ENCODE results near the gene DUSP12. TPM values are rescaled to one million over a fixed set of nuclear protein-coding genes. Genes with fewer than 3 reads are reported as not detected.
"Not testable (repeated sequence)": the region's sequence is repeated elsewhere in the genome, so short reads cannot be mapped to it uniquely, and the experiment has no call there.

The DUSP12 gene
- total and polyA plus RNA-seq, 2 donors (not counting 3 experiments of a cell fraction or from before 2014, with no cell fraction given): 26.8 to 31.6 TPM

DNA sequence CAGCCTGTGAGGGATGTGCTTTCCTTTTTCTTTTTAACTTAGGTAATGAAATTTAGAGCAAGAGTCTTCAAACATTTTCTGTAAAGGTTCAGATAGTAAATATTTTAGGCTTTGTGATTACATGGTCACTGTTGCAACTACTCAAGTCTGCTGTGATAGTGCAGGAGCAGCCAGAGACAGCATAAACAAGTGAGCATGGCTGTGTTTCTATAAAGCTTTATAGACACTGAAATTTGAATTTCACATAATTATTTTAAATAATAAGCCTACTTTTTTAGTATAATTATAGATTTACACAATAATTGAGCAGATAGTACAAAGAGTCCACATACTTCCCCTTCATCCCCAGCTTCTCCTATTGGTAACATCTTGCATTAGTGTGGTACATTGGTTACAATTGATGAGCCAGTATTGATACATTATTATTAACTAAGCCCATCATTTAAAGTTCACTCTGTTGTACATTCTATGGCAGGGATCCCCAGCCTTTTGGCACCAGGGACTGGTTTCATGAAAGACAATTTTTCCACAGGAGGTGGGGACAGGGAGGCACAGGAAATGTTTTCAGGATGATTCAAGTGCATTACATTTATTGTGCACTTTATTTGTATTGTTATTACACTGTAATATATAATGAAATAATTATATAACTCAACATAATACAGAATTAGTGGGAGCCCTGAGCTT, 19.5 kb downstream of the DUSP12 start:
- Histone ChIP-seq H3K36me3 (ENCODE audit: control insufficient read depth in 2 of 2, extremely low read depth in 1 of 2, insufficient read depth in 2 of 2, low read length in 2 of 2) (no peaks in the 10 kb centered on the region), H3K4me1 (ENCODE audit: control insufficient read depth, extremely low read depth, insufficient read depth, low read length) (peaks cover 49% of the 10 kb centered on the region), H3K79me2 (ENCODE audit: control insufficient read depth, insufficient read depth, low read length) (peaks cover 77% of the 10 kb centered on the region), H4K20me1 (replicated peaks; ENCODE audit: control insufficient read depth, extremely low read depth, insufficient read depth, low read length) (no peaks in the 10 kb centered on the region), H3K27ac (ENCODE audit: insufficient read depth, low read depth, low read length) (no peak overlapping the region), H3K9me3 (replicated peaks; ENCODE audit: control insufficient read depth, insufficient read depth, low read length) (no peaks in the 10 kb centered on the region), H3K4me2 (ENCODE audit: insufficient read depth, low read length) (peak overlapping the region; percentile 74), H3K9me1 (replicated peaks; ENCODE audit: control insufficient read depth, extremely low read depth, insufficient read depth, low read length) (no peaks in the 10 kb centered on the region), H2AFZ (ENCODE audit: low read depth, low read length) (no peak overlapping the region), H3K4me3 (replicated peaks in 1 of 3; ENCODE audit: insufficient read depth in 1 of 3, low read depth in 1 of 3, low read length in 3 of 3) (no peak overlapping the region), H3K9ac (replicated peaks; ENCODE audit: extremely low read depth, insufficient read depth, low read length) (no peak overlapping the region), H3K27me3 (ENCODE audit: control insufficient read depth in 2 of 2, insufficient read depth in 2 of 2, low read length in 2 of 2) (no peaks in the 10 kb centered on the region)
- ChIA-PET CTCF (interaction anchor here (1.1 to 1.9 kb wide), 3 partner anchors 18 to 268 kb away, joined by 4 to 6 read pairs (median 5); no protein-coding TSS in a partner anchor), POLR2A (no interaction called here)
- BruUV-seq (replicated peaks): no TSS peak
- TF ChIP-seq, protein P1, sequence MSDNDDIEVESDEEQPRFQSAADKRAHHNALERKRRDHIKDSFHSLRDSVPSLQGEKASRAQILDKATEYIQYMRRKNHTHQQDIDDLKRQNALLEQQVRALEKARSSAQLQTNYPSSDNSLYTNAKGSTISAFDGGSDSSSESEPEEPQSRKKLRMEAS (IDR thresholded peaks at IDR 0.05; ENCODE audit: insufficient read depth, insufficient read length): no peak
- peak; percentile 17 for TF ChIP-seq JUN (IDR thresholded peaks at IDR 0.05; ENCODE audit: borderline replicate concordance, insufficient read depth, insufficient read length, low read depth)
- no peak for TF ChIP-seq MYC (IDR thresholded peaks at IDR 0.05; ENCODE audit: low read depth, low read length)
- peak; percentile 72 for DNase-seq (ENCODE audit: low read depth, low spot score)
- intact Hi-C loops (cut with micrococcal nuclease): loop anchor here (10.0 kb wide), 1 partner anchor 266 kb away; no protein-coding TSS in a partner anchor
- FAIRE-seq: peak; percentile 47
- dilution Hi-C loops (cut with MboI; ENCODE audit: extremely low pct_ligation_motif_present, low sequenced_read_pairs): no loop called here

DNA sequence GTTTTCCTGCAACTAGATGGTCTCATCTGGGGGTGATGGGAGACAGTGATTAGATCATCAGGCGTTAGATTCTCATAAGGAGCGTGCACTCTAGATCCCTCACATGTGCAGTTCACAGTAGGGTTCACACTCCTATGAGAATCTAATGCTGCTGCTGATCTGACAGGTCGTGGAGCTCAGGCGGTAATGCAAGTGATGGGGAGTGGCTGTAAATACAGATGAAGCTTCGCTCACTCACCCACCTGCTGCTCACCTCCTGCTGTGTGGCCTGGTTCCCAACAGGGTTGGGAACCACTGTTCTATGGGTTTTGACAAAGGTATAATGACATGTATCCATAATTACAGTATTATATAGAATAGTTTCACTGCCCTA, 20.1 kb downstream of the DUSP12 start:
- H3K9me3 ChIP-seq (replicated peaks; ENCODE audit: control insufficient read depth, insufficient read depth, low read length); BruUV-seq (replicated peaks); H3K9me1 ChIP-seq (replicated peaks; ENCODE audit: control insufficient read depth, extremely low read depth, insufficient read depth, low read length); POLR2A ChIA-PET; H4K20me1 ChIP-seq (replicated peaks; ENCODE audit: control insufficient read depth, extremely low read depth, insufficient read depth, low read length); H3K36me3 ChIP-seq (ENCODE audit: control insufficient read depth in 2 of 2, extremely low read depth in 1 of 2, insufficient read depth in 2 of 2, low read length in 2 of 2); H3K27ac ChIP-seq (ENCODE audit: insufficient read depth, low read depth, low read length); dilution Hi-C loops (cut with MboI; ENCODE audit: extremely low pct_ligation_motif_present, low sequenced_read_pairs); H3K9ac ChIP-seq (replicated peaks; ENCODE audit: extremely low read depth, insufficient read depth, low read length); FAIRE-seq; H3K27me3 ChIP-seq (ENCODE audit: control insufficient read depth in 2 of 2, insufficient read depth in 2 of 2, low read length in 2 of 2); H3K4me3 ChIP-seq (replicated peaks in 1 of 3; ENCODE audit: insufficient read depth in 1 of 3, low read depth in 1 of 3, low read length in 3 of 3); H2AFZ ChIP-seq (ENCODE audit: low read depth, low read length); DNase-seq (ENCODE audit: low read depth, low spot score): not testable (repeated sequence)
- Histone ChIP-seq H3K79me2 (ENCODE audit: control insufficient read depth, insufficient read depth, low read length) (peaks cover 83% of the 10 kb centered on the region), H3K4me1 (ENCODE audit: control insufficient read depth, extremely low read depth, insufficient read depth, low read length) (peaks cover 49% of the 10 kb centered on the region), H3K4me2 (ENCODE audit: insufficient read depth, low read length) (peak overlapping the region; percentile 74)
- CTCF ChIA-PET: interaction anchor here (1.1 to 1.9 kb wide), 3 partner anchors 17 to 267 kb away, joined by 4 to 6 read pairs (median 5); no protein-coding TSS in a partner anchor
- intact Hi-C loops (cut with micrococcal nuclease): loop anchor here (10.0 kb wide), 1 partner anchor 265 kb away; no protein-coding TSS in a partner anchor

Data from endothelial cell of umbilical vein (primary cell).